ENCODE measurements around the gene PAX4. TPM values are rescaled to one million over a fixed set of nuclear protein-coding genes. Genes with fewer than 3 reads are reported as not detected.
A peak's percentile ranks its signal among the peaks of the same experiment; 100 is the strongest.

The PAX4 gene
- total and polyA plus RNA-seq, 8 donors = 0.09 to 0.42 (median 0.21) TPM; not detected in 5

DNA sequence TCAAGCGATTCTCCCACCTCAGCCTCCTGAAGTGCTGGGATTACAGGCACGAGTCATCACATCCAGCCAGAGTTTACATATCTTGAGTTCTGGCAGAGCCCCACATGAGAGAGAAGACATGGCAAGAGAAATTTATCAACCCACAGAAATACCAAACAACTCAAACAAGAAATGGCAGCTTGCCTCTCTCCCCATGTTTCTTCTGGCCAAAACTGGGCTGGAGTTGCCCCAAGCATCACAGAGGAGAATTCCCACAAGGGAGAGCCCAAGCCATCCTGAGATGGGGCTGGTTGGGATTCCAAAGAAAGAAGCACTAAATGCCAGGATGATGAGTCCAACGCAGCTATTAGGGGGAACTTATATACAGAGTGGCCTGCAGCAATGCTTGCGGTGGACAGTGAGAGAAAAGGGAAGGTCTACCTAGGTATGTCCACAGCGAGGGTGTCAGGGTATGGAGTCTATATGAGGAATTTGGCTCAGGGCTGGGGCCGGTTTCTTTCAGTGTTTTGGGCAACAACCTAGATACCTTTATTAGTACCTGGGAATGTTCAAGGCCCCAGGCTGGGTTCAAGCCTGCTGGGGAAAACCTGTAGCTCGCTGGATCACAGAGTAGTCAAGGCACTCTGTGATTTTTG, 14.5 kb upstream of the PAX4 start:
- 74 to 78% methylated on average over 7 of the region's 7 CpGs for WGBS, 2 donors
- DNase-seq (no peak), ATAC-seq (no peak), FAIRE-seq (no peak)
- Histone ChIP-seq H3K9me3 (no peaks in the 10 kb centered on the region), H3K4me3 (no peak overlapping the region), H3K27ac (no peak overlapping the region), H3K4me1 (no peaks in the 10 kb centered on the region), H3K36me3 (no peaks in the 10 kb centered on the region), H3K27me3 (no peaks in the 10 kb centered on the region)
- intact Hi-C loops (cut with DNase I) = no loop called here
- TF ChIP-seq, protein P1, sequence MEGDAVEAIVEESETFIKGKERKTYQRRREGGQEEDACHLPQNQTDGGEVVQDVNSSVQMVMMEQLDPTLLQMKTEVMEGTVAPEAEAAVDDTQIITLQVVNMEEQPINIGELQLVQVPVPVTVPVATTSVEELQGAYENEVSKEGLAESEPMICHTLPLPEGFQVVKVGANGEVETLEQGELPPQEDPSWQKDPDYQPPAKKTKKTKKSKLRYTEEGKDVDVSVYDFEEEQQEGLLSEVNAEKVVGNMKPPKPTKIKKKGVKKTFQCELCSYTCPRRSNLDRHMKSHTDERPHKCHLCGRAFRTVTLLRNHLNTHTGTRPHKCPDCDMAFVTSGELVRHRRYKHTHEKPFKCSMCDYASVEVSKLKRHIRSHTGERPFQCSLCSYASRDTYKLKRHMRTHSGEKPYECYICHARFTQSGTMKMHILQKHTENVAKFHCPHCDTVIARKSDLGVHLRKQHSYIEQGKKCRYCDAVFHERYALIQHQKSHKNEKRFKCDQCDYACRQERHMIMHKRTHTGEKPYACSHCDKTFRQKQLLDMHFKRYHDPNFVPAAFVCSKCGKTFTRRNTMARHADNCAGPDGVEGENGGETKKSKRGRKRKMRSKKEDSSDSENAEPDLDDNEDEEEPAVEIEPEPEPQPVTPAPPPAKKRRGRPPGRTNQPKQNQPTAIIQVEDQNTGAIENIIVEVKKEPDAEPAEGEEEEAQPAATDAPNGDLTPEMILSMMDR (IDR thresholded peaks at IDR 0.05) = no peak

DNA sequence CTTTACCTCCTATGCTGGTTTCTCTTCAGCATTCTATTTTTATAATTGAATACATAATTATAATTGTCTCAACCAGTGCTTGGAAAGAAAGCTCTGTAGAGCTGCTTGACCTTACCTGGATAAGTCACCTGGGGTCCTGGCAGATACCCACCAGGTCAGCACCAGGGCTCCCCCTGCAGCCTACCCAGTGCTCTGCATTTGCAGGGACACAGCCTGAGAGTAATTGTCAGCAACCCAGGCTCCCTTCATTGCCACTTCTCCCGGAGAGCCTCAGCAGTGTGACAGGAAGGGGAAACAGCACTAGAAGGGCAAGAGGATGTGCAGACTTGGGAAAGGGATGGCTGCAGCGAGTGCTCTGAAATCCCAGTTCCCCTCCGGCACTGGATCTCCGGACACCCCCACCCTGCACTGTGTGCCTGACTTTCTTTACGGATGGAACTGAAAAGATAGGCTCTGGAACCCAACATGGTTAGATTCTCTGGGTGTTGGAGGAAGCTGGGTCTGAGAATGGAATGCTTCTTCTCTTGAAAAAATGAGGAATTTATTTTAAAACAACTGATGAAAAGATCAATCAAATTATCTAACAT, 11.4 kb upstream of the PAX4 start:
- H3K36me3 ChIP-seq = no peaks in the 10 kb centered on the region
- no peaks in the 10 kb centered on the region for H3K4me1 ChIP-seq
- no peak overlapping the region for H3K27ac ChIP-seq
- ATAC-seq (peak; percentile 97 to 100 (median 98)), DNase-seq (peak; percentile 59 to 83 (median 78)), FAIRE-seq (no peak)
- H3K9me3 ChIP-seq = no peaks in the 10 kb centered on the region
- H3K4me3 ChIP-seq = no peak overlapping the region
- 22 to 30% methylated on average over 5 of the region's 5 CpGs for WGBS, 2 donors
- intact Hi-C loops (cut with DNase I) = no loop called here
- TF ChIP-seq, protein P1 (IDR thresholded peaks at IDR 0.05) = peak in 3 of 4 donors; percentile 39 to 51 (median 40)
- H3K27me3 ChIP-seq = no peaks in the 10 kb centered on the region

DNA sequence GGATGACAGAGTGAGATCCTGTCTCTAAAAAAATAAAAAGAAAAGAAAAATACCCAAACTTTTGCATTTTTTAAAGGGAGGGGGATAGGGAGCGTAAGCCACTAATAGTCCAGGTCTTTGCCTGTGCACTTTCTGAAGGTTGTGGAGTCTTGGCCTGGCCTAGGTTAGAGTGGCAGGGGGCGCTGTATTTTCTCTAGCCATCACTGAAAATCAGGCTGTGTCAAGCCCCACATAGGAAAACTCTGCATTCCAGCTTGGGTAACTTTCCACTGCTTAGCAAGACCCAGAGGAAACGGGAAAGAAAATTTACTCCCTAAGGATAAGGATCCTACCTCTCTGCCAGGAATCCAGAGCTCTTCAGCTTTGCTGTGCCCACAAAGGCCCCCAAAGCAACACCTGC, 10.5 kb upstream of the PAX4 start:
- FAIRE-seq = no peak
- no peak overlapping the region for H3K27ac ChIP-seq

DNA sequence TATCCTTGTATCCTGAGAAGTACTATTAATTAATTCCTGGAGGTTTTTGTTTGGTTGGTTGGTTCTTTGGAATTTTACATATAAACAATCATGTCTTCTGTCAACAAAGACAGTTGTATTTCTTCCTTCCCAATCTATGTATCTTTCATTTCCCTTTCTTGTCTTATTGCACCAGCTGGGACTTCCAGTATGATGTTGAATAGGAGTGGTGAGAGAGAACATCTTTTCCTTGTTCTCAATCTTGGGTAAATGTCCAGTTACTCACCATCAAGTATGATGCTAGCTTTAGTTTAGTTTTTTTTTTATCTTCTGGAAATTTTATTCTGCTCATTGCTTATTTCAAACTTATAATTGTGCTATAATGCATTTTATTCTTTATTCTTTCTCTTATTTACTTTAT, 7.4 kb upstream of the PAX4 start:
- Histone ChIP-seq H3K27ac (no peak overlapping the region), H3K27me3 (no peaks in the 10 kb centered on the region), H3K36me3 (no peaks in the 10 kb centered on the region), H3K4me1 (no peaks in the 10 kb centered on the region), H3K4me3 (no peak overlapping the region), H3K9me3 (no peaks in the 10 kb centered on the region)
- no peak for ATAC-seq
- no peak for DNase-seq
- TF ChIP-seq, protein P1 (IDR thresholded peaks at IDR 0.05) = no peak
- no peak for FAIRE-seq
- intact Hi-C loops (cut with DNase I) = no loop called here

More for the DNA sequence above, 10.5 kb upstream of the PAX4 start:
- Histone ChIP-seq H3K36me3 (no peaks in the 10 kb centered on the region), H3K4me1 (no peaks in the 10 kb centered on the region), H3K27me3 (no peaks in the 10 kb centered on the region), H3K4me3 (no peak overlapping the region), H3K9me3 (no peaks in the 10 kb centered on the region)
- 65 to 77% methylated on average over 3 of the region's 3 CpGs for WGBS, 2 donors
- DNase-seq (no peak), ATAC-seq (peak in 2 of 4 donors; percentile 21 to 30)
- TF ChIP-seq, protein P1 (IDR thresholded peaks at IDR 0.05) = no peak
- intact Hi-C loops (cut with DNase I) = no loop called here

Measured in pancreas (tissue), 10 donors.